OCI-LY1 (cell line): Measurements from ENCODE around the gene NEDD4L.

ENCODE experiments used
- H2AFZ ChIP-seq: fragments of 200-600 bp; sonication (generic), shearing (Covaris generic); 2 replicates; pipeline ENCODE4 v1.6.0; 2014; ENCODE audit warnings: antibody characterized with exemption, mild to moderate bottlenecking, low read length
- H3F3A ChIP-seq: fragments of 200-600 bp; sonication (generic), shearing (Covaris generic); 2 replicates; pipeline ENCODE4 v1.6.0; 2014; ENCODE audit warnings: mild to moderate bottlenecking, antibody characterized with exemption, low read length, moderate library complexity; ENCODE audit not compliant: insufficient read depth
- H3K27ac ChIP-seq: fragments of 200-600 bp; sonication (generic); 2 replicates; pipeline ENCODE4 v1.5.1; 2014; ENCODE audit warnings: low read length, mixed run types, mild to moderate bottlenecking, low read depth; ENCODE audit not compliant: poor library complexity, severe bottlenecking
- H3K27me3 ChIP-seq: fragments of 200-600 bp; sonication (generic); 2 replicates; pipeline ENCODE4 v1.6.0; 2014; ENCODE audit warnings: antibody characterized with exemption, mild to moderate bottlenecking, low read length, moderate library complexity; ENCODE audit not compliant: insufficient read depth
- H3K36me3 ChIP-seq: fragments of 200-600 bp; sonication (generic); 2 replicates; pipeline ENCODE4 v1.6.1; 2014; ENCODE audit warnings: mild to moderate bottlenecking, antibody characterized with exemption, low read length, moderate library complexity, mixed read lengths; ENCODE audit not compliant: insufficient read depth
- H3K4me1 ChIP-seq: fragments of 200-600 bp; sonication (generic); 2 replicates; pipeline ENCODE4 v1.5.1; 2014; ENCODE audit warnings: mild to moderate bottlenecking, low read length, moderate library complexity; ENCODE audit not compliant: insufficient read depth, severe bottlenecking
- H3K4me2 ChIP-seq: fragments of 200-600 bp; sonication (generic), shearing (Covaris generic); 2 replicates; pipeline ENCODE4 v1.6.1; 2014; ENCODE audit warnings: low read length
- H3K4me3 ChIP-seq: fragments of 200-600 bp; sonication (generic); 2 replicates; pipeline ENCODE4 v1.5.1; 2014; ENCODE audit warnings: low read length, low read depth, mild to moderate bottlenecking, mixed read lengths; ENCODE audit not compliant: poor library complexity, severe bottlenecking
- H3K79me2 ChIP-seq: fragments of 200-600 bp; shearing (Covaris generic); 2 replicates; pipeline ENCODE4 v1.6.1; 2016; ENCODE audit warnings: mixed run types, low read length, mixed read lengths; ENCODE audit not compliant: insufficient read depth
- H3K9ac ChIP-seq: fragments of 200-600 bp; sonication (generic), shearing (Covaris generic); 2 replicates; pipeline ENCODE4 v1.6.1; 2014; ENCODE audit warnings: mild to moderate bottlenecking, low read length, mixed read lengths
- H3K9me2 ChIP-seq: fragments of 200-600 bp; sonication (generic), shearing (Covaris generic); 2 replicates; pipeline ENCODE4 v1.6.1; 2014; ENCODE audit warnings: low read depth, mild to moderate bottlenecking, low read length, mixed read lengths
- H3K9me3 ChIP-seq: fragments of 200-600 bp; shearing (Covaris generic); 2 replicates; pipeline ENCODE4 v1.6.1; 2014; ENCODE audit warnings: low read length, mixed read lengths
- H4K20me1 ChIP-seq: fragments of 200-600 bp; sonication (generic), shearing (Covaris generic); 2 replicates; pipeline ENCODE4 v1.6.0; 2016; ENCODE audit warnings: mild to moderate bottlenecking, low read length; ENCODE audit not compliant: insufficient read depth
- CTCF ChIP-seq: fragments of 200-600 bp; sonication (generic), shearing (Covaris generic); IDR thresholded peaks from 2 replicates; pipeline ENCODE4 v1.5.1; 2017; ENCODE audit warnings: mild to moderate bottlenecking, antibody characterized with exemption, low read length, moderate library complexity, mixed read lengths
- EZH2 ChIP-seq: fragments of 200-600 bp; sonication (generic), shearing (Covaris generic); IDR thresholded peaks from 2 replicates; pipeline ENCODE4 v1.8.0; 2017; ENCODE audit warnings: borderline replicate concordance, mixed run types, mild to moderate bottlenecking, antibody characterized with exemption, low read length, moderate library complexity, mixed read lengths

Gene NEDD4L

GRCh38 chr18:58010265-58010664 is 33.8 kb upstream of the NEDD4L start:
- Histone ChIP-seq H2AFZ (no peak overlapping the region), H3K4me2 (no peak overlapping the region), H3K4me3 (no peak overlapping the region), H3F3A (no peaks in the 10 kb centered on the region), H3K9ac (no peak overlapping the region), H3K9me3 (no peaks in the 10 kb centered on the region), H3K4me1 (peaks cover 9% of the 10 kb centered on the region), H3K79me2 (no peaks in the 10 kb centered on the region), H3K36me3 (no peaks in the 10 kb centered on the region), H3K9me2 (no peaks in the 10 kb centered on the region), H3K27ac (no peak overlapping the region), H3K27me3 (no peaks in the 10 kb centered on the region; the same call in 1 of the 2 replicates), H4K20me1 (no peaks in the 10 kb centered on the region)
- TF ChIP-seq CTCF (no peak), EZH2 (no peak)

- Histone ChIP-seq H2AFZ (no peak overlapping the region), H3K36me3 (no peaks in the 10 kb centered on the region), H3K4me1 (peaks cover 13% of the 10 kb centered on the region), H4K20me1 (no peaks in the 10 kb centered on the region), H3K79me2 (no peaks in the 10 kb centered on the region), H3K27ac (no peak overlapping the region), H3K4me2 (no peak overlapping the region), H3K27me3 (no peaks in the 10 kb centered on the region), H3K4me3 (no peak overlapping the region), H3K9ac (no peak overlapping the region), H3F3A (no peaks in the 10 kb centered on the region), H3K9me2 (no peaks in the 10 kb centered on the region), H3K9me3 (no peaks in the 10 kb centered on the region)
- TF ChIP-seq EZH2, result no peak
- no peak for TF ChIP-seq CTCF
These were observed 31.7 kb upstream of the NEDD4L start for GRCh38 chr18:58012356-58012755.

GRCh38 chr18:58013241-58014211 is 30.5 kb upstream of the NEDD4L start:
- Histone ChIP-seq H3K27ac (no peak overlapping the region), H4K20me1 (no peaks in the 10 kb centered on the region), H3K9me3 (no peaks in the 10 kb centered on the region), H3F3A (no peaks in the 10 kb centered on the region), H3K4me3 (no peak overlapping the region), H3K4me1 (peaks cover 13% of the 10 kb centered on the region), H3K27me3 (no peaks in the 10 kb centered on the region), H3K79me2 (no peaks in the 10 kb centered on the region), H3K9me2 (no peaks in the 10 kb centered on the region), H2AFZ (no peak overlapping the region), H3K9ac (no peak overlapping the region), H3K4me2 (no peak overlapping the region), H3K36me3 (no peaks in the 10 kb centered on the region)
- TF ChIP-seq EZH2 (no peak), CTCF (no peak)
